GM12864 (cell line): Measurements from ENCODE around the gene HOXD3.

ENCODE experiments used
- DNase-seq: peaks from one replicate; pipeline ENCODE4 v3.0.0-alpha.2; 2011; ENCODE audit warnings: low read depth
- H3K4me3 ChIP-seq: 2 replicates; pipeline ENCODE4 v1.5.1; 2011; ENCODE audit warnings: mild to moderate bottlenecking, low read depth, low read length, control low read depth
- TF ChIP-seq, protein P1 (sequence below): IDR thresholded peaks from 2 replicates; pipeline ENCODE4 v1.5.1; 2011; ENCODE audit warnings: low read depth, mild to moderate bottlenecking, moderate library complexity, low read length, control low read depth, inconsistent platforms; ENCODE audit errors: missing control alignments

HOXD3 gene

DNA sequence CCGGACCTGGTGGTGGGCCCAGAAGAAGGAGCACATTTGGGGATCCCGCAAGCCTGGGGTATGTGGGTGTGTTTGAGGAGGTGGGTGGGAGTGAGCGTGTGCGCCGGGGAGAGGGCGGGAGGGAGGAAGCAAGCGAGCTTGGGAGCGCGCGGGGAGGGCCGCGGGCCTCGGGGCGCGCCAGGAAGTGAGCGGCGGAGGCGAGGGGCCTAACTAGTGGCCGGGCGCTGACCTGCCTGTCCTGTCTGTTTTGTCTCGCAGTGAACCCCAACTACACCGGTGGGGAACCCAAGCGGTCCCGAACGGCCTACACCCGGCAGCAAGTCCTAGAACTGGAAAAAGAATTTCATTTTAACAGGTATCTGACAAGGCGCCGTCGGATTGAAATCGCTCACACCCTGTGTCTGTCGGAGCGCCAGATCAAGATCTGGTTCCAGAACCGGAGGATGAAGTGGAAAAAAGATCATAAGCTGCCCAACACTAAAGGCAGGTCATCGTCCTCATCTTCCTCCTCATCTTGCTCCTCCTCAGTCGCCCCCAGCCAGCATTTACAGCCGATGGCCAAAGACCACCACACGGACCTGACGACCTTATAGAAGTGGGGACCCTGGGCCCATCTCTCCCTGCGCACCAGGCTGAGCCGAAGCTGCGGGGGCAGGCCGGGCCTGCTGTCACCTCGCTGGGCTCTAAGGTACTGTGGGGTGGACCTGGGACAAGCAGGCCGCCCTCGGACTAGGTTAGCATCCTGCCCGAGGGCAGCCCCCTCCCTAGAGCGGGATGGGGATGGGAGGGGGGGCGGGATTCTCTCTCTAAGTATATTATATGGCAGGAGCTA, 4.5 kb upstream of the HOXD3 start:
- no peak for DNase-seq
- H3K4me3 ChIP-seq: no peak overlapping the region
- TF ChIP-seq, protein P1, sequence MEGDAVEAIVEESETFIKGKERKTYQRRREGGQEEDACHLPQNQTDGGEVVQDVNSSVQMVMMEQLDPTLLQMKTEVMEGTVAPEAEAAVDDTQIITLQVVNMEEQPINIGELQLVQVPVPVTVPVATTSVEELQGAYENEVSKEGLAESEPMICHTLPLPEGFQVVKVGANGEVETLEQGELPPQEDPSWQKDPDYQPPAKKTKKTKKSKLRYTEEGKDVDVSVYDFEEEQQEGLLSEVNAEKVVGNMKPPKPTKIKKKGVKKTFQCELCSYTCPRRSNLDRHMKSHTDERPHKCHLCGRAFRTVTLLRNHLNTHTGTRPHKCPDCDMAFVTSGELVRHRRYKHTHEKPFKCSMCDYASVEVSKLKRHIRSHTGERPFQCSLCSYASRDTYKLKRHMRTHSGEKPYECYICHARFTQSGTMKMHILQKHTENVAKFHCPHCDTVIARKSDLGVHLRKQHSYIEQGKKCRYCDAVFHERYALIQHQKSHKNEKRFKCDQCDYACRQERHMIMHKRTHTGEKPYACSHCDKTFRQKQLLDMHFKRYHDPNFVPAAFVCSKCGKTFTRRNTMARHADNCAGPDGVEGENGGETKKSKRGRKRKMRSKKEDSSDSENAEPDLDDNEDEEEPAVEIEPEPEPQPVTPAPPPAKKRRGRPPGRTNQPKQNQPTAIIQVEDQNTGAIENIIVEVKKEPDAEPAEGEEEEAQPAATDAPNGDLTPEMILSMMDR: no peak

DNA sequence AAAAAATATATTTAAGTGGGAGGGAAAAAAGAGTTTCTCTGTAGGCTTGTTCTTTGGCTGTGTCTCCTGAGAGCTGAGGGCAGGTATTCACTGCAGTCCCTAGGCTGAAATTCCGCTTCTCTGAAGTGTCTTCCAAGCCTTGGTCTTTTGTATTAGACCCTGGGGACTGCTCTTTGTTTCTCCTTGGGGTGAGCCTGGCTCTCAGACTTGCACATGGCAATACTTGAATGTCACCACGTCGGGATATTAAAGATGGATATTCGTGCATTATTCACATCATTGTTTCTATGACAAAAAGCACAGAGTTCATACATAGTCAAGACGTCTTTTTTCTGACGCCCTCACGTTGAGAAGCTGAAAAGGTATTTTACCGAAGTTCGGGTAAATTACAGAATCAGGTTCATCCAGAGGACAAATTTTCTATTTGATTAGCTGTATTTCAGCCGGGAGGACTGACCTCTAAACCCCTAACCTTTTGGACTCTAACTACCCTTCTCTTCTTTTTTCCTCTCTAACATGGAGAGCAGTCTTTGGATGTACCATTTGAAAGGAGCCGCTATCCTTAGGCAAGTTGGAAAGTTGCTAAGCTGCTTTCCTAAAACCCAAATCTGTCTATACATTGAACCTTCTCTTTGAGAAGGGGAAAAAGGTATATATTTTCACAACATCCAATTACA, 2.4 kb upstream of the HOXD3 start:
- TF ChIP-seq, protein P1: no peak
- H3K4me3 ChIP-seq: no peak overlapping the region
- no peak for DNase-seq

DNA sequence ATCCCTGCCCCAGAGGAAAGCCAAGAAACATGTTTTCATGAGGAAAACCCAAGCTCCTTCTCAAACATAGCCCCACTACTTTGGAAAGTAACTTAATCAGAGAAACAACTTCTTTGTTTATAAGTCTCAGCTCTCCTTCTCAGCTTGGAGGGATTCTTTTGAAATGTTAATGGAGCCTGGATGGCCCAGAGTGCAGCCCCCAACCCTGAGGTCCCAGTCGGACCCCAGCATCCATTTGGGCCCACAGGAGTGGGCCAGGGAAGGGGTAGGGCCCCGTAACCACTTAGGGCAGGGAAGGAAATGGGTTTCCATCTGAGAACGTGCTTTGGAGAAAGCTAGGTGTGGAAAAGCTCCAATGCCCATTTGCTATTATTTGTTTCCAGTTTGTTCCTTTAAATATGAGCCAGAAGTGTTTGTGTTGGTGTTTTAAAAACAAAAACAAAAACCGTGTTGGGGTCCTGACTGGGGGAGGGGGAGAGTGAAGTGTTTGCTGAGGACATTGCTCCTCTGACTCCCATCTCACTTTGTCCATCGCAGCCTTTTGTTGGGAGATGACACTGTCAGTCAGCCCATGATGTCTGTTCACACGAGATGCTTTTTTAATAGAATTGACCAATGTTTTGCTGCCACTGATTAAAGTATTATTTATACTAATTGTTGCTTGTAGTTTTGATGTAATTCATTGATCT, 1.6 kb upstream of the HOXD3 start:
- TF ChIP-seq, protein P1: no peak
- H3K4me3 ChIP-seq: no peak overlapping the region
- DNase-seq: no peak

DNA sequence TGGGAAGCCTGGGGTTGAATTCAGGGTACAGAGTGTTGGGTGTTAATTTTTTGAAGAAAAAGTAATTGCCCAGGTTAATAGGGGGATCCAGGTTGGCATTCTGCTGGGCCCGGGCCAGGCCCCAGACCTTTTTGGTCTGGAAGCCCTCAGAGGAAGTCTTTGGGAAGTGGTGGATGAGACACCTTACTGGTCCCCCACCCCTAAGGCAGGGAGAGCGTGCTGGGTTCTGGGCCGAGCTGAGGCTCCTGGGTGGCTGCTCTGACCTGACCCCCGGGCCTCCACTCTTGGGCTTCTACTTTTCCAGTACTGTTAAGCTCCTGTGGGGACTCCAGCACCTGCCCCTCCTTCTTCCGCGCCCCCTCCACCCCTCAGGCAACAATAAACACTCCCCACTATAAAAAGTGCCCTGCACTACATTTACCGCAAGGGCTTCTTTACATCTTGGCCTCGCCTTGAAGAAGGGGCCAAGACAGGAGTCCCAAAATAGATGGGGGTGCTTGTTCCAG, 753 bp upstream of the HOXD3 start:
- DNase-seq: no peak
- H3K4me3 ChIP-seq: no peak overlapping the region
- TF ChIP-seq, protein P1: no peak

DNA sequence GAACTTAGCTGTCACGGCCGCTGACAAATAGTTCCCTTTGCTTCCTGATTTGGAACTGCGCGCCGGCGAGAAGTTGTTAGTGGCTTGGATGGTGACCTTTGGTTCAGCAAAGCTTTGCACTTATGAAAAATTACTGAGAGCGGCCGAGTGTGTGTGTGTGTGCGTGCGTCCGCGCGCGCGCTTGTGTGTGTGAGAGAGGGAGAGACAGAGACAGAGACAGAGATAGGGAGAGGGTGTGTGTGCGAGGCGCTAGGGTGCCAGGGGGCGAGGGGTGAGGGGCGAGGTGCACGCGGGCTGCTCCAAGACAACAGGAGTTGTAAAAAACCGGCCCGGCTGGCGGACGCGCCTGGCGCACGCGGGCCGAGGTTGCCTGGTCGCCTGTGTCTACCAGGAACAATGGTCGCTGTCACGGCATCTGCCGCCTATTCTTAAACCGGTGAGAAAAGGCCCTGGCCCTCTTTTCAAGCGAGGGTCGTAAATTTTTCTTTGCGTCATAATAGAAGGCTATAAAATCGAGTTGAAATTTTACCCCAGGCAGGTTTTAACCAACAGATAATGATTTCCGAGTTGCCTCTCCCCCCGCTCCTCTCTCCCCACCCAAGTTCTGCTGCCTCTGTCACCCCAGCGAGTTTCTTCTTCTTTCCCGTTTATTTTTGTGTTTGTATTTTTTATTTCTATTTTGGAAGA, 535 bp downstream of the HOXD3 start:
- no peak for DNase-seq
- H3K4me3 ChIP-seq: no peak overlapping the region
- TF ChIP-seq, protein P1: no peak

DNA sequence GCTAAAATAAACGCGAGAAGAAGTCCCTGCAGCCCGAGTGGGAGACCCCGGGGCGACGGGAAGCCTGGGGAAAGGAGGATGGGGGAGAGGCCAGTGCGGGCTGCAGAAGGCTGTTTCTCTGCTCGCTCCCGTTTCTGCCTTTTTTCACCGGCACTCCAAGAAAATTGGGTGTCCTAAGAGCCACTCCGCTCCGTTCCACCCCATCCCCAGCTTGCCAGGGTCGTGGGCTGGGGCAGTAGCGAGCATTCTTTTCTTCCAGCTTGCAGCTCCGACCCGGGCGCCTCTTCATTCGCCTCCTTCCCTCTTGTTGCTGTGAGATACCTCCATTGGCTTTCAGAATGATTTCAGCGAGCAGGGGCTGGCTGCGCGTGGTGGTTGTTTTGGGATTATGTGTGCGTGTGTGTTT, 1.1 kb downstream of the HOXD3 start:
- H3K4me3 ChIP-seq: no peak overlapping the region
- TF ChIP-seq, protein P1: no peak
- no peak for DNase-seq
